DLD1 (cell line): ENCODE results near the gene DENND5B.
"Not testable (repeated sequence)": the region's sequence is repeated elsewhere in the genome, so short reads cannot be mapped to it uniquely, and the experiment has no call there.

Experiments used
- in situ Hi-C: cut with HindIII; loops from 2 replicates; pipeline ENCODE4 v1.10.0; 2017; ENCODE audit warnings: low sequenced_read_pairs

Gene DENND5B

DNA sequence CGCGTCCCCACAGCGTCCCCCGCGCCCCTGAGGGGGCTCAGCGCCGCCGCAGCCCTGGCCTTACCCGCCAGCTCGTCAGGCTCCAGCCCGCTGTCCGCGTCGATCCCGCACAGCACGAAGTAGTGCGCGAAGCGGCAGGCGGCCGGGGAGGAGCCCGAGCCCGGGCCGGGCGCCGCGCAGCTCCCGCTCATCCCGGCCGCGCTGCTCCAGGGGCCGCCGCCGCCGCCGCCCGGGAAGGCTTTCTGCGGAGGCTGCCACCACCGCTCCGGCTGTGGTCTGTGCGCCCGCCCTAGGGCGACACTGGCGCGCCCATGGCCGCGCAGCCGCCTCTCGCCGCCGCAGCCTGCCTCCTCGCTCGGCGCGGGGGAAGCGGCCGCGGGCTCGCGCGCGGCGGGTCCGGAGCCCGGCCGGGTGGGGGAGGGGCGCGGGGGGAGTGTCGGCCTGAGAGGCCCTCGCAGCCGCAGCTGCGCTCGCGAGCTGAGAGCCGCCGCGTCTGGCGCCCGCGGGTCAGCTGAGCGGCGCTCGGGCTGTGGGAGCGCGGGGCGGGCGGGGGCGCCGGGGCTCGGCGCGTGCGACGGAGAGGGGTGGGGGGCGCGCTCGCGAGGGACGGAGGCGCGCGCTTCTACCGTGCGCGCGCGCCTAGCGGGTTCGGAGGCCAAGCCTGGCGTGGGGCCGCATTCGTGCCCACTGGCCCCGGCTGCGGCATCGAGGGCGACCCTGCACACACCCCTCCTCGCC, at the start of gene DENND5B:
DENND5B (minus strand) TSS at position 495 of the 738 bp plus-strand sequence; CDS start at position 191, 304 bp downstream.
- in situ Hi-C loops: no loop called here

DNA sequence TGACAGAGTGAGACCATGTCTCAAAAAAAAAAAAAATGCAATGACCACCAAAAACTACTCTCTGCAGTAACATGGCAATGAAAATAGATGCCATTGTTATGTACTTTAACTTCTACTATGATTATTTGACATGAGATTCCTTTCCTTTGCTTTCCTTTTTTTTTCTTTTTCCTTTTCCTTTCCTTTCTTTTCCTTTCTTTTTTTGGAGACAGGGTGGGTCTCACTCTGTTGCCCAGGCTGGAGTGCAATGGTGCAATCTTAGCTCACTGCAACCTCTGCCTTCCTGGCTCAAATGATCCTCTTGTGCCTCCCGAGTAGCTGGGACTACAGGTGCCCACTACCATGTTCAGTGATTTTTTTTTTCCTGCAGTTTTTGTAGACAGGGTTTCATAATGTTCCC, 43.7 kb upstream of the DENND5B start:
- in situ Hi-C loops: no loop called here

DNA sequence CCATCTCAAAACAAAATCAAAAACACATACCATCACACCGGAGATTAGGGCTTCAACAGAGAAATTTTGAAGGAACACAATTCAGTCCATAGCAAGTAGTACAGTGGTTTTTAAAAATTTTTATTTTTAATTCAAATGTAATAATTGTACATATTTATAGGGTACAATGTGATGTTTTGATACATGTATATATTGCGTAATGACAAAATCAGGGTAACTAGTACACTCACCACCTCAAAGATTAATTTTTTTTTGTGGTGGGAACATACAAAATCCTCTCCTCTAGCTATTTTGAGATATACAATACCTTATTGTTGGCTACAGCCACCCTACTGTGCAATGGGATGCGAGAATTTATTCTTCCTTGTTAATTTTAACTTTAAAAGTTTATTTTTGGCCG, 42.5 kb upstream of the DENND5B start:
- in situ Hi-C loops: no loop called here

DNA sequence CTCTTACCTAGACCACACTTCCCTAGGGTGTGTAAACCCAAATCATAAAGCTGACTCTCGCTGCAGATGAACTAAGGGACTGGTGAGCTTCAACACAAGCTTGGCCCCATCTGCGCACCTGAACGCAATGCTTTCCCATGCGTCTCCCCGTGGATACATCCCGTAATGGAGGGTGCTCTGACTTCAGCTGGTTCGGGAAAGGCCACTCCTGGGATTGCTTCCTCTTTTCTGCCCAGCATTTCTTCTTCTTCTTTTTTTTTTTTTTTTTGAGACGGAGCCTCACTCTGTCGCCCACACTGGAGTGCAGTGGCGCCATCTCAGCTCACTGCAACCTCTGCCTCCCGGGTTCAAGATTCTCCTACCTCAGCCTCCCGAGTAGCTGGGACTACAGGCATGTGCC, 40.9 kb upstream of the DENND5B start:
- in situ Hi-C loops: no loop called here

DNA sequence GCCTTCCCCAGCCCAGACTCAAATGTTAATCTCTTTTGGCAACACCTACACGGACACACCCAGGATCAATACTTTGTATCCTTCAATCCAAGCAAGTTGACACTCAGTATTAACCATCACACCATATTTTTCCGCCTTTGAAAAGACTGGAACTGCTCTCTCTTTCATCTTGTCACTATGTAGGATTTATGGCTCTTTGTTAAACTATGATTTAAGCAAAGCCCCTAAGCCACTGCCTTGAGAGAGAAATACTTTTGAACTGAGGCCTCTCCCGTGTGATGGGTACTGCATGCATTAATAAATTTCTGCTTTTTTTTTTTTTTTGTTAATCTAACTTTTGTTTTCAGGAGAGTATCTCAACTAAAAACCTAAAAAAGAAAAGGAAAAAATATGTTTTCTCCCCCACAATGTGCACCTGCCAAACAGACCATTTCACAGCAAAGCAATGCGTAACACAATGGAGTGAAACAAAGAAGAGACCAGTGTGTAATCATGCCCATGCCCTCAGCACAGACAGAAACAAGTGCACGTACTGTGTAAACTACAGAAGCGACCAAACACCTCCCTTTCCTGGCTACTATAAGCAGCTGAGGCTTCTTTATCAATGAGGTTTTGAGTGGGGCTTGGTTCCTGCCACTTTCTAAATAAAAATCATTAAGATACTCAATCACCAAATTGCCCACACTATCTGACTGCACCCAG, 40.2 kb upstream of the DENND5B start:
- in situ Hi-C loops: no loop called here

DNA sequence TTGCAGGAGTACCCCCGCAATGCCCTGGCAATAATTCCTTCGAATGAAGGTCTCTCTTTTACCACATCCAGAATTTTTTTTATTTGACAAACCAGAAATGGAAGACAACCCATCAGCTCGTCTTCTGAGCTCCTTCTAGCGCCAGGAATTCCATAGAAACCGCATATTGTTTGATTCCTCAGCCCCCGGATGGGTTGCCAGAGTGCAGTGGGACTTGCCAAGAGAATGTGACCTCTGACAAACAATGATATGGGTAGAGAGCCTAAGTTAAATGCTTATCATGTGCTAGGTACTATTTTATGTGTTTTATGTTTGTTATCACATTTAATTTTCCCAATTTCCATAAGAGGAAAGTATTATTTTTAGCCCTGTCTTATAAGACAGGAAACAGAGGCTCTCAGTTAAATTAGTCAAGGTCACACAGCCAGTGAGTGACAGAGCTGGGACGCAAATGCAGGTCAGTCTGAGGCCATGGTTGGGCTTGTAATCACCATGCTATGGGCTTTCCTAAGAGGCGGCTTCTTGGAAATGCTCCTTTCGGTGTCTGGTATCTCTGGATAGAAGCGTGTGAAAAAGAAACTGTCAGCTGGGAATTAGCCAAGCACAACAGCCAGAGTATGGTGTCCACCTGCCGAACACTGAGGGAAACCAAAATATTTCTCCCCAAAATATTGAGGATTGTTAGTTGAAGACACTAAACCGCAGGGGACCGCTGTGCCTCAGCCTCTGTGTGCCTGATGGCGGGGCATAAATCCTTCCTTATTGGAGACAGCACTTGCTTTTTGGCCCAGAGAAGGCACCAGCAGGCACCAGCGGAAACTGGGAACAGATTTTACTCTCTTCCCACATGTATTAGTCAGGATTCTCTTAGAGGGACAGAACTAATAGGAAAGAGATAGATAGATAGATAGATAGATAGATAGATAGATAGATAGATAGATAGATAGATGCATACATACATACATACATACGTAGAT, 39.1 kb upstream of the DENND5B start:
- in situ Hi-C loops: no loop called here

DNA sequence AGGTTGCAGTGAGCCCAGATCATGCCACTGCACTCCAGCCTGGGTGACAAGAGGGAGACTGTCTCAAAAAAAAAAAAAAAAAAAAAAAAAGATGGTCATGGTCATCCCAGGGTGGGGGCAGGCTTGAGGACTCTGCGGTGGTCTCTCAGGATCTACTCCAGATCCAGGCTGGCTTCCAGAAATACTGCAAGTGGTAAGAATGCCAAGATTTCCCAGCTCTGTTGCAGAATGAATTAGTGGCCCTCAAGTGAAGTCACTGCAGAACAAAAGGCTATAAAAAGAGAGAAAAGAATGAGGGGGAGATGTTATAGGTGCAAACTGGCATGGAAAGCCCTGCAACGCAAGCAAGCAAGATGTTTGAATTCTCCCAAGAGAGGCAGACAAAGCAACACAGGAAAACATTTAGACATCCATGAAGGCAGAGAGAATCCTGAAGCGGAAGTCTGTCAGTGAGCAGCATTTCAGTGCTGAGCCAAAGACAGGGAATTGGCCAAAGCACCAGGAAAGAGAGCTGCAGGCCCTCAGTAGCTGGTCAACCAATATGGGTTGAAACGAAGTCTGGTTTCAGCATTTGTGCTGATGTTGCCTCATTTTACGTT, 36.6 kb upstream of the DENND5B start:
- in situ Hi-C loops: no loop called here

DNA sequence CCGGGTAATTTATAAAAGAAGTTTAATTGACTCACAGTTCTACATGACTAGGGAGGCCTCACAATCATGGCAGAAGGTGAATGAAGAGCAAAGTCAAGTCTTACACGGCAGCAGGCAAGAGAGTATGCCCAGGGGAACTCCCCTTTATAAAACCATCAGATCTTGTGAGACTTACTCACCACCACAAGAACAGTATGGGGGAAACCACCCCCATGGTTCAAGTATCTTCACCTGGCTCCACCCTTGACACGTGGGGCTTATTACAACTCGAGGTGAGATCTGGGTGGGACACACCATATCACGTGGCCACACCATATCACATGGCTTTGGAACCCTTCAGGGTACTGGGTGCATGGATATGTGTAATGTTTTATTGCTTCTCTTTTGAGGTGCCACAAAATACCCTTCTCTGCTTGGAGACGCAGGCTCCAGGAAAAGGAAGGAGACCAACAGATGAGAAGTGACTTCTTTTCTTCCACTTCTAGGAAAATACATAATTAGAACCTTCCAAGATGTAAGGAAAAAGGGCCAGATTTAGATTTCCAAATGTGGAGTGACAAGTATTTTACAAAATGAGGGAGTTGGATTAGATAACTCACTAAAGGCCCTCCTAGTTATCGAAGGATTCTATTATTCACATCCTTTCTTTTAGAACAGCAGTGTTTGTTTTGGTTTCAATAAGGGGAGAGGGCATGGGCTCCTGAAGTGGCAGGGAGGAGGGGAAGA, 35.5 kb upstream of the DENND5B start:
- in situ Hi-C loops: no loop called here

DNA sequence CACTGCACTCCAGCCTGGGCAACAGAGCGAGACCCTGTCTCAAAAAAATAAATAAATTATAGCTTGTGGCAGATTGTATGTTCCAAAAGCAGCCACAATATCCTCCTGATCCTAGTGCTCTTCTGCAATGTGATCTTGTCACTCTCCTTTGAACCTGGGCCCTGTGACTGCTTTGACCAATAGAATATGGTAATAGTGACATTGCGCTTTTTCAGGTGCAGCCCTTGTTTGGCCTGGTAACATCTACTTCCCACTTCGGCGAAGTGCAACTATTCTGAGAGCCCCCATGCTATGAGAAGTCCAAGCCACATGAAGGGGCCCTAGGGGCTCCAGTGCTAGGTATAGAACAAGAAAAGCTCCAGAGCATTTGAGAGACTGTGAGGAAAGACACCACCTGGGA, 31.1 kb upstream of the DENND5B start:
- in situ Hi-C loops: no loop called here

DNA sequence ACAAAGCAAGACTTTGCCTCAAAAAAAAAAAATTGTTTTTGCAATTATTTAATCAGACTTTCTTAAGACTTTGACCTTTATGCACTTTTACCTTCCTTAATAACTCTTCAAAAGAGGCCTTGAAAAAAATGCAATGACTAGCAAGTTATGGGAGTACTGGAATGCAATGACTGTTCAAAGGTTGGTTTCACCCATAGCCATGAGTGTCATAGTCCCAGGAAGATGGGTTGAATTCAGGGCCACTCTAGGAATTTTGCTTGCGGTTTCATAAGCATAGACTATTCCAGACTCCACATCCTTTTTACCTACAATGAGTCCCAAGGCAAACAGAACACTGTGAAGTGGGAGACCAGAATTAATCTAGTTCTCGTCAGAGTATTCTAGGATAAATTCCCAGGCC, 29.4 kb upstream of the DENND5B start:
- in situ Hi-C loops: no loop called here

DNA sequence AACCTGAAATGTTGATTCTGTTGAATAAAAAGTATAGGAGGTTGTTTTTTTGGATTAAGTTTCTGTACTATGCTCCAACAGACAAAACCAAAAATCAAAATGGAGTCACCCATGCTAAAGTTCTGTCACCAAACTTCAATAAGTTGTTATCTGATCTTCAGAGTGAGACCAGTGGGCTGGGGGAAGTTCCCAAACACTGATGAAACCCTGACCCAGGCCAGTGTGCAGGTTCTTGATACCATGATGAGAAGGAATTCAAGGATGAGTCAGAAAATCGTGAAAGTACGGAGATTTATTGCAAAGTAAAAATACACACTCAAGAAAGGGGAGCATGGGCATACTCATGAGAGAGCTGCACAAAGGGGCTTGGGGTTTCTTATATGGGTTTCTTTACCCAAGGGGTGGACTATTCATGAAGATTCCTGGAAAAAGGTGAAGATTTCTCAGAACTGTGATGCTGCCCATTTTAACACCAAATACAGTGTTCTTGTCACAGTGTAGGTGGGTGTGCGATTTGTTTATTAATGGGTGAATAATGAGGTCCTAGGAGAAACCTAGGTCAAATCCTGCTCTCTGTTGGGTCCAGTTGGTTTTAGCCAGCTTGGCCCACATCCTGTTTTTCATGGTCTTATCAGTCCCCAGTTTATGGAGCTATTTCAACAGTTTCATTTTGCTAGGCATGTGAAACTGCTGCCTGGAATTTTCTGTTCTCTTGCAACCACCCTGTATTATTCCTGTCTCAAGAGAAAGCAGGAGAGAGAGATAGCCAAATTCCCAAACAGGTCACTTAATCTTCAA, 27.5 kb upstream of the DENND5B start:
- in situ Hi-C loops: no loop called here

DNA sequence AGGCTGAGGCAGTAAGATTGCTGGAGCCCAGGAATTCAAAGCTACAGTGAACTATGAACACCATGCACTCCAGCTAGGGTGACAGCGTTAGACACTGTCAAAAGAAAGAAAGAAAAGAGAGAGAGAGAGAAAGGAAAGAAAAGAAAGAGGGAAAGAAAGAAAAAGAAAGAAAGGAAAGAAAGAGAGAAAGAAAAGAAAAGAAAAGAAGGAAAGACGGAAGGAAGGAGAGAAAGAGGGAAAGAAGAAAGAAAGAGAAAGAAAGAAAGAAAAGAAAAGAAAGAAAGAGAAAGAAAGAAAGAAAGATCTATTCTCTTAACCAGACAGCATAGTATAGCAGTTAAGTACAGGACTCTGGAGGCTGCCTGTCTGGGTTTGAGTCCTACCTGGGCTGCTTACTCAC, 21.9 kb upstream of the DENND5B start:
- in situ Hi-C loops: no loop called here

DNA sequence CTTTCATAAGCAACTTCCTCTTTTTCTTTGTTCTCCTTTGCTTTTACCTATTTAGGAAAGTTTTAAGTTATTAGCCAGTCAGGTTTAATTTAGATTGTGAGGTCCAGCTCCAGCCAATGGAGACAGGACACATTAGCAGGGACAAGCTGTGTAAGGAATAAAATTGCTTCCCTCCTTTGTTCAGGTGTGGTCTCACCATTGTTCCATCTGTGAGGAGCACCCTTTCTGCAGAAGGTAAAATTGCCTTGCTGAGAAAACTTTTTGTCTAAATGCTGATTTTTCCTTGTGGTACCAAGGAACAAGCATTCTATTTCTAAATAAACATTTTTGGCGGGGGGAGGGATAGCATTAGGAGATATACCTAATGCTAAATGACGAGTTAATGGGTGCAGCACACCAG, 17.4 kb upstream of the DENND5B start:
- in situ Hi-C loops: not testable (repeated sequence)

DNA sequence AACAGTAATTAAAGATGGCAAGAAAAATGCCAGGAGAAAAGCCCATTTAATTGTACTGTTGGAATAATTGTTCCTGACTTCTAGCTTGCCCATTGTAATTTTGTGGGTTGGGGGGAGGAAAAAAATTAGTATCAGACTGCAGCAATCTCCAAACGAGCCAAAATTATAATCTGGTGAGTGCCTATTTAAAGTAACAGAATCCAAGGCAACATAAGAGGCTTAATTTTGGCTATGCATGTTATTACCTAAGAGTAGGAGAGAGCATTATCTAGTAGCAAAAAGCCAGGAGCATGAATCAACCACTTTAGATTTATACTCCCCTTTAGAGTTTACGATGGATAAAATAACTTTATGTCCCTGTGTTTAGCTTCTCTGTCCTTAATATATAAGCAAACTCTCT, 14.6 kb upstream of the DENND5B start:
- in situ Hi-C loops: no loop called here

DNA sequence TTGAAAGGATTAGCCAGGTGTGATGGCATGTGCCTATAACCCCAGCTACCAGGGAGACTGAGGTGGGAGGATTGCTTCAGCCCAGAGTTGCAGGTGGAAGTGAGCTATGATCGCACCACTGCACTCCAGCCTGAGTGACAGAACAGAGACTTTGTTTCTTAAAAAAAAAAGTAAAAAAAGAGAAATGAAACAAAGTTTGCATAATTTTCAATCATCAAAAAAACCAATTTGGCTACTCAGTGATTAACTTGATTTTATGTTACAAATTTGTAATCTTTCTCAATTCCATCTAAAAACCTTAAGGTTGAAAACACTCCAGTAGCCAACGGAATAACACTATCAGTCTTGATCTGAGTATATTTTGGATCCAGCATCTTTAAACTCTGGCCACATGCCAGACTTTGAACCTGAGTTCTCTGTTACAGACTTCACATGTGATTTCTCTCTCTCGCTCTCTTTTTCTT, 12.6 kb upstream of the DENND5B start:
- in situ Hi-C loops: no loop called here

DNA sequence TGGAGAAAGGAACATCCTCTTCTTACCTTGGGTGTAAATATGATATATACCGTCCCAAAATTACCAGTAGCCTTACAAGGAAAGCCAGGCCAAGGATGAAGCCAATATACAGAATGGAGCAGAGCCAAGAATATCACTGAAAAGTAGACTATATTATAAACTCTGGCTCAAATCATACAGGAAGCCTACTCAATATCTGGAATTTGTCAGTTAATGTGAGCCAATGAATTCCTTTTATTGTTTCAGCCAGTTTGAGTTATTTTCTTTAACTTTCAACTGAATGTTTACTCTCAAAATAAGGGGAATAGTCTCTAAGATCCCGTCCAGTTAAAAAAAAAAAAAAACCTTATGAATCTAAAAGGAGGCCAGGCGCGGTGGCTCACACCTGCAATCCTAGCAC, 9.8 kb upstream of the DENND5B start:
- in situ Hi-C loops: no loop called here

DNA sequence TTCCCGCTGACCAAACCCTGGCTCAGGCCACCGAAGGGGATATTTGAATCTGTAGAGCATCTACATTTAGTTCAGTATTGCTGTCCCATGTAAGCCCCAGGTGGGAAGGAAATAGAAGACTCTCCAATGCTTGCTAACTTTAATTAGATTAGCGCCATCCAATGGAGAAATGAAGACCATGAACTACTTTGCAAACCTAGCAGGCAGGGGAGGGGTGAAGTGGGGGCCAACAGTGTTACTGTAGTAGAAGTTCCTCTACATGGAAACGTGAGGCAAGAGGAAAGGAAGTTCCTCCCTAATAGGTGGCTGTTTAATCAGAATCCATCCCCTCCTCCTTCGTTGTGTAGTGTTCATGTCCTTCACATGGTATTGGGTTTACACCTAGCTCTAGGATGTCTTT, 9.3 kb upstream of the DENND5B start:
- in situ Hi-C loops: no loop called here

DNA sequence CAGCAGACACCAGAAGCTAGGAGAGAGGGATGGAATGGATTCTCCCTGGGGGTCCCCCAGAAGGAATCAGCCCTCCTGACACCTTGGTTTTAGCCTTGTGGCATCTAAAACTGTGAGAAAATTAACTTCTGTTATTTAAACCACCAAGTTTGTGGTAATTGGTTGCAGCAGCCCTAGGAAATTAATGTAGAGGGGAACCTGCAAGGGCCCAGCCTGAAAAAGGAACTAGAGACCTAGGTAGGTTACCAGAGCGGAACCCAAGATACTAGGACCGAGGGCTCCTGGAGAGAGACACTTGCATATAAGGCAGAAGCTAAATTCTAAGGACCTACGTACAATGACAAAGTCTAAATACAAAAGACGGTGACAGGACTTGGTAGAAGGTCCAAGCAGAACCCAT, 8.1 kb upstream of the DENND5B start:
- in situ Hi-C loops: no loop called here

DNA sequence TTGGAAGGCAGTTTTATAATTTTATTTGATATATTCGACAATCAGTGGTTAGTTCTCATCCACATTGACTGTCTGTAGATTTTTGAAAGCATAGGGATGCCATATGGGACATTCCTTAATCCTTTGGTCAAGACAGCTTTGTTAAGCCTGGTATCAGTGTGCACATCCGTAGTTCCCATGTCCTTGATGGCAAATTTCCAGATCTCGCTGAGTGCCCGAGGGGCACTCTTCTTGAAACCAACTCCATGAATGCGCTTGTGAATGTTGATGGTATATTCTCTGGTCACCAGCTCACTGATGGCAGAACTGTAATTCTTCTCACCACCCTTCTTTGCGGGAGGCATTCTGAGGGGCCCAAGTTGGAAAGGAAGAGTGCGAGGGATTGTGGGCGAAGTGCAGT, 6.1 kb upstream of the DENND5B start:
- in situ Hi-C loops: no loop called here
